ENCODE measurements around the gene CRIP1.

Gene CRIP1, protein sequence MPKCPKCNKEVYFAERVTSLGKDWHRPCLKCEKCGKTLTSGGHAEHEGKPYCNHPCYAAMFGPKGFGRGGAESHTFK

DNA sequence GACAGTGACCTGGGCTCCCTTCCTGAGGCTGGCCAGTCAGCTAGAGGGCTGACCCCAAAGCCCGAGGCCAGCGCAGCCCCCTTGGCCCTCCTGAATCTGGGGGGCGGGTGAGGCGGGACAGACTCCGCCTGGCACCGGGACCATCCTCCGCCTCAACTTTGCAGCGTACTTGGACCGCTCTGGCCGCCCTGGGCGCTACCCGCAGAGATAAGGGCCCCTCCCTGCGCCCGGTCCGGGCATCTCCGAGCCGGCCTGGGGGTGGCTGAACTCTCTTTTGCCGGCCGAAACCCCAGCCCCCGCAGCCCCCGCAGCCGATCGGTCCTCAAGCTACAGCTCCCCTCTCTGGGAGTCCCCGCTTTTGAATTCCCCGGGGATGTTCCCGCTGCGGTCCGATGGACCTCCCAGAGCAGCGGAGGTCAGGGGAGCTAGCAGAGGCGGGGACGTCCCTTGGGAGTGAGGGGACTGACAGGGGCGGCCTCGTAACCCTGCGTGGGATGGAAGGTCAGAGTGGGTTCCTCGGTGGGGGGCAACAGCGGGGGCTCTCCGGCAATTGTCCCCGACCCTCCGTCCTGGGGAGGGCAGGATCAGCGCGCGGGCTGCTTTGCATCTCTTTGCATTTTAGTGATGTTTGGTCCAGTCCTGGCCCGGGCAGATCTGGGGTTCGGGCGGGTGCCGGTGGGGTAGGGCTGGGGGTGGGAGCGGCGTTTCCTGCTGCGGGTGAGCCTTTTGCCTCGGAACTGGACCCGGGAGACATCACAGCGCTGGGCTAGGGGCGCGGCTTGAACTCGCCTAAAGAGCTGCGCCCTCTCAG is at the start of gene CRIP1:
CRIP1 (plus strand) TSS at position 724 of the 811 bp plus-strand sequence. CDS start 374 bp downstream, outside the sequence.
- DNase-seq, result no peak

DNA sequence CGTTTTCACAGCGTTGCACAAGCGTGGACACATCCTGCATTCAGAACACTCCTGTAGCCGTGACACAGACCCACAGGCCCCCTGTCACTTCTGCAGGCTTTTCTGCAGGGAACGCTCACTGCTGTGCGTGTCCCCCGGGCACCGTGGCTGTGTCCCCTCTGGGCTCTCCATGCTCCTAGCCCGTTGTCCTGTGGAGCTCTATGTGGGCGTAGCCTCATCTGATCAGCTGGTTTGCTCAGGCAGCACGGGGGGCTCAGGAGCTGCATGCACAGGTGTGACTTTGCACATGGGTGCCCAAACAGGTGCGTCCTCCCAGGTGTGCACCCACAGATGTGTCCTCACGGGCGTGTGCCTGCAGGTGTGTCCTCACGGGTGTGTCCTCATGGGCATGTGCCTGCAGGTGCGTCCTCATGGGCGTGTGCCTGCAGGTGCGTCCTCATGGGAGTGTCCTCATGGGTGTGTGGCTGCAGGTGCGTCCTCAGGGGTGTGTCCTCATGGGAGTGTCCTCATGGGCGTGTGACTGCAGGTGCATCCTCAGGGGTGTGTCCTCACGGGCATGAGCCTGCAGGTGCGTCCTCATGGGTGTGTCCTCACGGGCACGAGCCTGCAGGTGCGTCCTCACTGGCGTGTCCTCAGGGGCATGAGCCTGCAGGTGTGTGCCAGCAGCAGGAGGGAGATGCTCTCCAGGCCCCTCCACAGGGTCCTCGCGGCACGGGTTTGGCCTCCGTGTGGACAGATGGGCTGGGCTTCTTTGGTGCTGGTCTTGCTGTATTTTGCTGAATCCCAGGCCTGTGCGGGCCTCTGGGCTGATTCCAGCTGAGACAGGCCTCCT is 49.6 kb upstream of the CRIP1 start:
- DNase-seq, result no peak

DNA sequence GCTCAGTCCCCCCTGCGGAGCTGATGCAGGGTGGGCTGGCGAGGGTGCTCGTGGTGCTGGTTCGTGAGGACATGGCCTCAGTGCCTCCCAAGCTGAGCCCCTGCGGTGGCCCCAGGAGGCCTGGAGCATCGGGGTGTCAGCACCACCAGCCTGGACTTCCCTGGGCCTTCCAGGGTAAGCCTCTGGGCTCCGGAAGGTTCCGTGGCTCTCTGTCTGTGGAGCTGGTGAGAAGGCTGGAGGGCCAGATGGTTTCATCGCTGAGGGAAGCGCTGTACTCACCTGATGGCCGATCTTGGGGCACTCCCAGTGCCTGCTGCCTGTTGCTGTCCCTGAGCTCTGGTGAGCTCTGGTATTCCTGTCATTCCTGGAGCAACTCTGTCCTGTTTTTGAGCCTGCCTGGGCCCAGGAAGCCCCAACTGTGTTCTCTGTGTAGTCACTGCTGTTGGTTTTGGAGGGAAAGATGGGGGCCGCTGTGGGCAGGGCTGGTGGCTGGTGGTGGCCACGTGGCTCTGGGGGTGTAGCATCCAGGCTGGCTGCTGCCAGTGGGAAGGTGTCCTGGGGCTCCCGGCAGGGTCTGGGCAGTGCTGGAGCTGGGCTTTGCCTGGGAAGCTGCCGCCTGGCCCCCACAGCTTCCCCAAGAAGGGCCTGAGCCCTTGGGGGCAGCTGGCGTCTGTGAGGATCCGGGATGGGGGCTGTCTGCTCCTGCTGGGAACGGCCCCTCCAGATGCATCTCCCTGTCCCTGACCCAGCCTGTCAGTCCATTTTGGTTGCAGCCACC is 48.8 kb upstream of the CRIP1 start:
- DNase-seq, result no peak

DNA sequence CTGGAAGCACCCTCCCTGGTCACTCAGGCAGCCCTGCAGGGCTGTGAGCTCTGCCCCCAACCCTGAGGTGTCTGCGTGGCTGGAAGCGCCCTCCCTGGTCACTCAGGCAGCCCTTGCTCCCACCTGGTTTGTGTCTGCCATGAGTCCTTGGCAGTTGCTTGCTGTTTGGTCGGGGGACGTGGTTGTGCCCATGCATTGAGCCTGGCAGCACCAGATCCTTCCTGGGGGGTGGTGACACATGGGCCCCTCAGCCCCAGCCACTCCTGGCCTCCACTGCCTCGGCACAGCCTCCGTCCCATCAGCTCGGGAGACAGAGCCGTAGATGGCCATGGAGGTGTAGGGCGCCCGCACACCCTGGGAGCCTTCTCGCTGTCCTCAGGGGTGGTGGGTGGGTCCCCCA is 47.5 kb upstream of the CRIP1 start:
- no peak for DNase-seq

DNA sequence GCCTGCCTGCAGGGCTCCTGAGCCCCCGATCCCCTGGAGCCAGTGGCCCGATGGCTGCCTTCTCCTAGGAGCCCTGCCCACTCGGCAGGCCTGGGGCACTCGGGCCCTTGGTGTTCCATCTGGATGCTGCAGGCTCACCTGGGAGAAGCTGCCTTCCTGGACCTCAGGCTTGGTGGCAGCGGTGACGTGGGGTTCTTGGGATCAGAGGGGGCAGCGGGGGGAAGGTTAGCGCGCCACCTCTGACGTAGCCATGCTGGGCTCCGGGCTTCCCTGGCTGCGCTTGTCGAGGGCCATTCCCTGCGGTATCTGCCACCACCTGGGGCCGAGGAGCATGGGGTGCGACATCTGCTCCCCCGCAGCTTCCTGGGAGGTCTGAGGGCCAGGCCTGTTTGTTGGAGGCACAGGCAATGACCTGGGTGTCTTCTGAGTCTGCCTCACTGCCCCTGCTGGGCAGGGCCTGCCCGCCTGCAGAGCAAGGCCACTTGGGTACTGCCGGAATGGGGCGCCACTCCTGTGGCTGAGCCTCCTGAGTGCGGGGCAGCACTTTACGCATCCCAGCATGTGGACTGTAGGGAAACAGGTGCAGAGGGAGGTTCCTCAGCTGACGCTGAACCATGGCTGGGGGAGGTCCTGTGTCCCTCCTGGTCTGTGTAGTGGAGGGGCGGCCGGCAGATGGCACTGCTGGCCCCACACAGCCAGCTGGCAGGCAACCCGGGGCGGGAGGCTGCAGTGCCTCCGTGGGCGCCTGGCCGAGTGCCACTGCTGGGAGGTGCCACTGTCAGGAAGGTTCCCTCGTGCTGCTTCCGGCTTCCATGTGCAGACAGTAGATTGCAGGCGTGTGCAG is 46.8 kb upstream of the CRIP1 start:
- no peak for DNase-seq

DNA sequence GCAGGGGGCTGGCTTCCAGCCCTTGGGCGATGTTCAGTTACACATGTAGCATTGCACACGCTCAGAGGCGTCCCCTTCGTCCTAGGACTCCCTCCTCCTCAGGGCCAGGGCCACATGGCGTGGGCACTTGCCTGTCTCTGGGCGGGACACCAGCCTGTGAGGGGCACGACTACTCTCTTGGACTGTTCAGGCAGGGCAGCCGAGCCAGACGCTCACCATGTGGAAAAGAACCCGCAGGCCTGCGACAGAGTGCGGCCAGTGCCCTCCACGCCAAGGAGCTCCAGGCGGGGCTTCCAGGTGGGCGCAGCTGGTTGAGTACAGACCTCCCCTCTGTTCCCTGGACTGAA is 46.2 kb upstream of the CRIP1 start:
- no peak for DNase-seq

DNA sequence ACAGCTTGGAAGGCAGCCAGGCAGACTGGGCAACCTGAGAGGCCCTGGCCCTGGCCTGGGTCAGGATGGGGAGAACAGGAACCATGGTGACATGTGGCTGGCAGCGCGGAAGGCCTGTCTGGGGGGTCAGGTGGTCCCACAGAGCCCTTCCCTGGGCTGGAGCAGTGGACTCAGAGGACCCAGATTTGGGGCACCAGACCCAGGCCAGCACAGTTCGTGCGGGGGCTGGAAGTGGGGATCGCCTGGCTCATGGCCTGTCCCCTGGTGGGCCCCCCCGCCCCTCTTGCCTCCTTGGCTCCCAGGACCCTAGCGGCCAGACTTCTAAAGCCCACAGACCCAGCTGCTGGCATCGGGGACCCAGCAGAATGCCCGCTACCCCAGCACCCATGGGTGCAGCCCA is 45.7 kb upstream of the CRIP1 start:
- no peak for DNase-seq

DNA sequence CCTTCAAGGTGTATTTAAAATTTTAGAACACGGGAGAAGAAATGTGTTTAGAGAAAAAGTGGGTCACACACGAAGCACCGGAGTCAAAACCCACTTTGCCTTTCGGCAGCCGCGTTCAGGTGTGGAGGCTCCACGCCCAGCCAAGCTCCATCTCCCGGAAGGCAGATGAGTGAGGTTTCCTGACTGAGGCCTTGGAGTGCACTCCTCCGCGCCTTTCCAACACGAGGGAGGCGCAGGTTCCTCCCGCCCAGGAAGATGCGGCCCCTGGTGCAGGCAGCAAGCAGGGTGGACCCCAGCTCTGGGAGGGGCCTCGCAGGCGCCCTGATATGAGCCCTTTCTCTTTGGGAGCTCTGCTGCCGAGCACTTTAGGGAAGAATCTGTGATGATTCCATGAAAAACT is 44.6 kb upstream of the CRIP1 start:
- no peak for DNase-seq

DNA sequence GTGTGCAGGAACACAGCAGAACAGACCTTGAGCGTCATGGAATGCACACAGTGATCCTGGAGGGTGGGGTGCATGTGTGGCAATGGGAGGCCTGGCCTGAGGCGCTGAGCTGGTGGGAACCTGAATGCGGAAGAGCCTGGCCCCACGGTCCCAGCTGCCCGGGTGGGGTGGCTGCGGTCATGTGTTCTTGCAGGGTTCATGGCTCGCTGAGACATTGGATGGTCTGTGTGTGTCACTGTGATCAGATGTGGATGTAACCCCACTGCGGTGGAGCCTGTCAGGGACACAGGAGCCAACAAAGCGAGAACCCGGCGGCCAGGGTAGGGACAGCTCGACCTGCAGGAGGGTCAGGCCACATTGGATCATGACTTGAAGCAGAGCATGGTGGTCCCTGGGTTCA is 43.9 kb upstream of the CRIP1 start:
- DNase-seq, result no peak

DNA sequence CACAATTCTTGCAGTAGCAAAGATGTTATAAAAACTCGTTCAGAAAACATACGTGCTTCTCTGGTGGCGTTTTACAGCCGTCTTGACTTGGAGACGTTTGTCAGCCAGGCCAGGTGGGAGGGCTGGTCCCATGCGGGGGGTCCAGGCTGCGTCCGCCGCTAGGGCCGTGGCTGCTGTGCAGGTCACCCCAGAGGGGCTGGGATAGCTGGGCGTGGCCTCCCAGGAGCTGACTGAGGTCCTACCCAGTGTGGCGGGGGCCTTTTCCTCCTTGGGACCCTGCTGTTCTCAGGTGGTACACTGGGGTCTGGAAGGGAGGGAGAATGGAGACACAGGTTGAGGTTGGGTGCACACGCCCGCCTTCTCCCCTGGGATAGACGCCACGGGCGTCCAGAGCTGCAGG is 41.8 kb upstream of the CRIP1 start:
- no peak for DNase-seq

DNA sequence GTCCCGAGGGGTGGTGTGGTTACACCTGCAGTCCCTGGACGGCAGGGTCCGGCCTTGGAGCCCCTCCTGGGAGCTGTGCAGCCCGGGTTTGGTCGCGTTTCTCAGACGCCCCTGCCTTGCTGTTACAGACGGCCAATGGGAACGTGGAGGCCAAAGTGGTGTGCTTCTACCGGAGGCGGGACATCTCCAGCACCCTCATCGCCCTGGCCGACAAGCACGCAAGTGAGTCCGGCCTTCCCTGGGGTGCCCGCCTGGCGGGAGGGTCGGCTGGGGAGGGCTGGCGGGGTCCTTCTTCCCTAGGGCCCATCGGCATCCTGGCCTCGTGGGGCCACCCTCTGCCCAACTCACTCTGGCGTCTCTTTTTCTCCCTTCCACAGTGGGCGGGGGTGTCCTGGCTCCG is 41.4 kb upstream of the CRIP1 start:
- DNase-seq, result no peak

DNA sequence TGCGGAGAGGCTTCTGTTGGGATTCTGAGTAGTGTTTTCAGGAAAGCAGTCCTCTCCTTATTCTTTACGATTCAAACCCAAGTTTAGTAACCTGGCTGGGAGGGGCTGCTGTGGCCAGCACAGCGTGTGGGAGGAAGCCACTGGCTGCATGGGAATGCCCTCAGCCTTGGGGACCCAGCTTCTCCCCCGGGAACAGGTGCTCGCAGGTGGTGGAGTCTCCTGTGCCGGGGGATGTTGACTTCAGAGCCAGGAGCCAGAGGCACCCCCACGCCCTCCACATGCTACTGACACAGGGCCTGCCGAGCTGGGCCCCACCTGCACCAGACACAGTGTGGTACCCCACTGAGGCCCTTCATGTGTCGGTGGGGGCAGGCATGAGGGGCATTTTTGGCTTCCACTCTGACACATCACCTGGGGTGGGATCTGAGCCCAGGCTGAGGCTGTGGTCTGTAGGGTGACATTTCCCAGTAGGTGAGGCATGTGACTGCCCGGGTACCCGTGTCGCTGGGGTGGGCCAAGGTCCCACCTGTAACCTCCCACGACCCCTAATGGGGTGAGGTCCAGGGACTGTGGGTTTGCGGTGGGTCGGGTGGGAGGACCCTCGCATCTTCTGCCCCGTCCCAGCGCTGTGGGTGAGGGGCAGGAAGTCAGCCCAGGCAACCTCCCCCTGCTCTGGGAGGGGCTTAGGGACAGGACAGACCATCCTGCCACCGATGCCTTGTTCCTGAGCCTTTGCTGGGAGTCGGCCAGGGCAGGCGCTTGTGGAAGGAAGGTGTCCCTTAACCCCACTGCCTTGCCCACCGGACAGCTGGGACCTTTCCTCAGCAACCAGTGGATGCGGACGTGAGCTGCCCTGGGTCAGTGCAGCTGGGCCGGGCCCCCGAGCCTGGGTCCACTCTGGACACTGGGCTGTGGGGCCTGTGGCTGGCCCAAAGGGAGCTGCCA is 40.5 kb upstream of the CRIP1 start:
- DNase-seq, result no peak

DNA sequence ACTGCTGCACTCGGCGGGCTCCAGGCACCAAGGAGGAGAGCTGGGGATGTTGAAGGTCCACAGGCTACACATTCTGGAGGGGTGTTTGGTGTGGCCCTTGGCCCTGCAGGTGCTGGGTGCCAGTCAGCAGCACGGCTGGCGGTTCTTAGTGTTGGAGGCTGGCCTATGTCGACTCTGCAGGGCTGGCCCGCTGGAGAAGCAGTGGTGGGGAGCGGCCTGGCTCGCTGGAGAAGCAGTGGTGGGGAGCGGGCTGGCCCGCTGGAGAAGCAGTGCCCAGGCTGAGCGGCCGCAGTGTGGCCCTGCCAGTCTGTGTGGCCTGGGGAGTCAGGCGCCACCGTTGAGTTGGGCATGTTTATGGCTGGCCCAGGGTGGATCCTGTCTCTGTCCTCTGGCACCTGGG is 39.7 kb upstream of the CRIP1 start:
- no peak for DNase-seq

DNA sequence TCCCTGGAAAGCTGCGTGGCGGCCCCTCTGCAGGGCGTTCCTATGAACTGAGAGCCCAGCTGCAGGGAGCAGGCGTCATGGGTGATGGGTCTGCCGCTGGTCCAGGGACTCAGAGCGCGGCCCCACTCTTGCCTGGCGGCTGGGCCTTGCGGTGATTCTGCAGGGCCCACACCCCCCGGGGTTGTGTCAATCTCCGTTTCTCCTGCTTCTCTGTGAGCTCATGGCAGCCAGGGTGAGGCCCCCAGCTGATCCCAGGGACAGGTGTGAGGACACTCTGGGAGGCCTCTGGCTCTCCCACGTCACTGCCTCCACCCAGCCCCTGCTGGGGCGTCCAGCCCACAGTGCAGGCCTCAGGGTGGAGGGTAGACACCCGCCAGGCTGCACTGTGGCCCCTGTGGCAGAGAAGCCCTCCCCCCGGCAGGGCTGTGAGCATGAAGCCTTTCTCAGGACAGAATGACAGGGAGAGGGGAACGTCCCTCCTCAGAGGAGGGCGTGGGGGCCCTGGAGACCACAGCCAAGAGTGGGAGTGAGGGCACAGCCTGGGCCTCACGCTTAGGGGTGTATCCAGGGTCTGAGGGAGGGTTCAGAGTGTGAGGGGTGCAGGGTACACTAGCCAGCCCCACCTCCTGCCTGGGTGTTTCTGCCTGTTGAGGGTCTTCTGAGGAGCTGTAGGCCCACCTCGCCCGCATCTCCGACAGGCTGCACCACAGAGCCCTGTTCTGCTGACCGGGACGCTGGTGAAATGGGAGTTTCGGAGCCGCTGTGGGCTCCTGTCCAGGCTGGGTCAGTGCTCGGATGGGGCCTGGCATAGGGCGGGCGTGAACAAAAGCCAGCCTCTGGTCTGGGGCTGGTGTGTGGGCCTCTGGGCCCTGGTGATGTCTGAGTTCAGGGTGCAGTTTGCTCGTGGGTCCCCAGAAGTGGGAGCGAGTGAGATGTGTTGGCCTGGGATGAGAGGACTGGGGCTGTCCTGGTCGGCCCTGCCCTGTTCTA is 38.7 kb upstream of the CRIP1 start:
- DNase-seq, result no peak

DNA sequence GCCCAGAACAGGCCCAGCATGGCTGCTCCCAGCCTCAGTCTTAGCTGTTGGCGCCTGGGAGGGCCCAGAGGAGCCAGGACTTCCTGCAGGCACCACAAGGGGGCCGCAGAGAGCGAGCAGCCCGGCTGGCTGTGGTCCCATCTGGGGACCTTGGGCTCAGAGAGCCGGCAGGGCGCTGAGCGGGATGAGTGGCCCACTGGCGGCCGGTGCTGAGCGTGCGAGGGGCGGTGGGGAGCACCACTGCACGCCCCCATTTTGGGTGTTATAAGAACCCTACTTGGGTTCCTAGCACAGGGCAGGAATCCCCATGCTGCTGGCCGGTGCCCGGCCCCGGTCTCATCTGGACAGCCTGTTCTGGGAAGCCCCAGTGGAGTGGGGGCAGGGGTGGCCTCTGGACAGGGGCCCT is 38.0 kb upstream of the CRIP1 start:
- peak; percentile 9 for DNase-seq

DNA sequence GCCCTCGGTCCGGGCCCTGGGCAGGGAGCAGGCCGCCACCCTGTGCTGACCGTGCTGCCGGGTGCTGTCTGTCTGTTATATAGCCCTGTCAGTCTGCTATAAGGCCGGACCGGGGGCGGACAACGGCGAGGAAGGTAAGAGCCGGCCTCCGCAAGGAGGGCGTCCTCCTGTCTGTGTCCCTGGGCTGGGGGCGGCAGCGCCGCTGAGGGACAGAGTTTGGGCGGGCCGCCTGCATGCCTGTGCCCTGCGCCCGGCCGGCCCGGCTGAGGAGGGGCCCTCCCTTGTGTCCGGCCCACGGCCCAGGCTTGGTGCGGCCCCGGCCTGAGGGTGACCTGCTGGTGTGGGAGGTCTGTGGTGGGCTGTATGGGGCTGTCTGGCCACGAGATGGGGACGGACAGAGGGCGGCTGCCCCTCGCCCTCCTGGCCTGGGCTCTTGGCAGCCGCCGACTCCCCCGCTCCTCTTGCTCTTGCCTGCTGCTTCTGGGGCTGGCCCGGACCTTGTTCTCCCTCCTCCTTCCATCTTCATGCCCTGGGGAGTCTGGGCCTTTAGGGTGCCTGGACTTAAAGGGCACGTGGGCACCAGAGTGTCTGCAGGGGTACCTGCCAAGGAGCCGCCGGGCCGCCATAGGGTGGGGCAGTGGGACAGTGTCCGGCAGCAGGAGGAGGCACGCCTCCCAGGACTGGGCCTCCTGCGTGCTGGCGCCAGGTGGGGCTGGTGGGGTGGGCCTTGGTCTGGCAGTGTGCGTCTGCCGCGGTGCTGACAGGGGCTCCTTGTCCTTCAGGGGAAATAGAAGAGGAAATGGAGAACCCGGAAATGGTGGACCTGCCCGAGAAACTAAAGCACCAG is 37.2 kb upstream of the CRIP1 start:
- DNase-seq, result no peak

DNA sequence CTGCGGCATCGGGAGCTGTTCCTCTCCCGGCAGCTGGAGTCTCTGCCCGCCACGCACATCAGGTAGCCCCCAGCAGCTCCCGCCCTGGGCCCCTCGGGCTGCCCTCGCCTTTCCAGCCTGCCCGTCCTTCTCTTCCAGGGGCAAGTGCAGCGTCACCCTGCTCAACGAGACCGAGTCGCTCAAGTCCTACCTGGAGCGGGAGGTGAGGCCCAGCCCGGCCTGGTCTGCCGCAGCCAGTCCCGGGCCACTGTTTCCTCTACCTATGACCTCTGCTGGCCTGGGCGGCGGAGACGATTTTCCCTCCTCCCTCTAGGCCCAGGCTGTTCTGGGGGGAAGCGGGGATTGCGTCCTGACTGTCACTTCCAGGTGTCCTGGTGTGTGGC is 36.6 kb upstream of the CRIP1 start:
- no peak for DNase-seq

DNA sequence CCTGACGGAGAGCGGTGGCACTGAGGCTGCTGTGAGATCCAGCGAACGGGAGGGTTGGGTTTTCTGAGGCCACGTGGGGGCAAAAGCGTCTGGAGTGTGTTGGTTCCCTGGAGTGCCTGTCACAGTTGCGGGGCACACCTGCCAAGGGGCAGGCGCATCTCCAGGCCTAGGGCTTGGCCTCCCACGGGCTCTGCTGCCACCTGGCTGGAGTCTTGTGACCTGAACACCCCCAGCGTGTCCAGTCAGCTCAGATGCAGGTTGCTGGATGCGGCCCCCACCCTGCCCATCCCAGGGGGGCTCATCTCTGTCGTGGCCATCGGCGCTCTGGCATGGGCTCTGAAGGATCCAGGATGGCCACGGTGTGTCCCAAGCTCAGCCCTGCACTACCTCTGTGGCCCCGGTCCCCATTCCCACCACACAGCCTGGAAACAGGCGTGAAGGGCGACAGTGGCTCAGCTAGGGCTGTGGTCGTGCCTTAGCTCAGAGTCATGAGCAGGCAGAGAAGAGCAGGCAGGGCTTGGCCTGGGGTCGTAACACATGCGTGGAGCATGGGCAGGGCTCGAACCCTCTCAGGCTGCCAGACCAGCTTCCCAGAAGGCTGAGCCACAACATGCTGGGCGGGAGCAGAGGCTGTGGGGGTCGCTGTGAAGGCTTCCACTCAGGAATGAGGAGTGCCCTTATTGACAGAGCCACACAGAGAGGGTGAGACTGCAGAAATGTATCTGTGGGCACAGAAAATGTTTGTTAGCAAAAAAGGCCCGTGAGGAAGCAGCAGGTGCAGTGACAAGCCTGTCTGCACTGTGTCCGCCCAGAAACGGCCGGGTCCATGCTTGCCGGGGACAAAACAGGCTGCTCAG is 35.6 kb upstream of the CRIP1 start:
- DNase-seq, result no peak
